ENCODE results near the gene CMTM4. TPM values are rescaled to one million over a fixed set of nuclear protein-coding genes. Genes with fewer than 3 reads are reported as not detected.

The CMTM4 gene
- total and polyA plus RNA-seq, 12 donors: 4.5 to 14.6 (median 11.7) TPM

DNA sequence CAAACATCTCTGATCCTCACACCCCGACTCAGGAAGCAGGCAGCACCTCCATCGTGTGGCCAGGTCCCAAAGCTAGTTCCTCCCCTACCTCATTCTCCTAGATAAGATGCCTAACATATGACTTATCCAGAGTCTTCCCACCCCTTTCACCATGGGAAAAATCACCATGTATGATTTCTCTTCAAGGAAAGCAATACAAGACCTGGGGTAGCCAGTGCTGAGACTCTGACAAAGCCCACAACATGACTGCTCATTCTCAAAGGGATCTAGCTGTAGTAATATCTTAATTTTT is 45.1 kb downstream of the CMTM4 start:
- intact Hi-C loops (cut with DNase I): loop anchor here in 1 of 10 donors (5.0 kb wide), 1 partner anchor 46 kb away; the partner anchor contains the start of gene CMTM4
- Histone ChIP-seq H3K27me3 (no peaks in the 10 kb centered on the region), H3K27ac (no peak overlapping the region), H3K4me3 (peak overlapping the region in 4 of 10 donors; percentile 16 to 23 (median 20)), H3K9me3 (no peaks in the 10 kb centered on the region), H3K4me1 (peaks cover 0 to 43% (median 4%) of the 10 kb centered on the region in 9 donors), H3K36me3 (no peaks in the 10 kb centered on the region)
- no peak for ATAC-seq
- 37 to 50% methylated on average over 2 of the region's 2 CpGs for WGBS, 2 donors
- TF ChIP-seq, protein P1, sequence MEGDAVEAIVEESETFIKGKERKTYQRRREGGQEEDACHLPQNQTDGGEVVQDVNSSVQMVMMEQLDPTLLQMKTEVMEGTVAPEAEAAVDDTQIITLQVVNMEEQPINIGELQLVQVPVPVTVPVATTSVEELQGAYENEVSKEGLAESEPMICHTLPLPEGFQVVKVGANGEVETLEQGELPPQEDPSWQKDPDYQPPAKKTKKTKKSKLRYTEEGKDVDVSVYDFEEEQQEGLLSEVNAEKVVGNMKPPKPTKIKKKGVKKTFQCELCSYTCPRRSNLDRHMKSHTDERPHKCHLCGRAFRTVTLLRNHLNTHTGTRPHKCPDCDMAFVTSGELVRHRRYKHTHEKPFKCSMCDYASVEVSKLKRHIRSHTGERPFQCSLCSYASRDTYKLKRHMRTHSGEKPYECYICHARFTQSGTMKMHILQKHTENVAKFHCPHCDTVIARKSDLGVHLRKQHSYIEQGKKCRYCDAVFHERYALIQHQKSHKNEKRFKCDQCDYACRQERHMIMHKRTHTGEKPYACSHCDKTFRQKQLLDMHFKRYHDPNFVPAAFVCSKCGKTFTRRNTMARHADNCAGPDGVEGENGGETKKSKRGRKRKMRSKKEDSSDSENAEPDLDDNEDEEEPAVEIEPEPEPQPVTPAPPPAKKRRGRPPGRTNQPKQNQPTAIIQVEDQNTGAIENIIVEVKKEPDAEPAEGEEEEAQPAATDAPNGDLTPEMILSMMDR (IDR thresholded peaks at IDR 0.05): no peak
- DNase-seq: no peak

DNA sequence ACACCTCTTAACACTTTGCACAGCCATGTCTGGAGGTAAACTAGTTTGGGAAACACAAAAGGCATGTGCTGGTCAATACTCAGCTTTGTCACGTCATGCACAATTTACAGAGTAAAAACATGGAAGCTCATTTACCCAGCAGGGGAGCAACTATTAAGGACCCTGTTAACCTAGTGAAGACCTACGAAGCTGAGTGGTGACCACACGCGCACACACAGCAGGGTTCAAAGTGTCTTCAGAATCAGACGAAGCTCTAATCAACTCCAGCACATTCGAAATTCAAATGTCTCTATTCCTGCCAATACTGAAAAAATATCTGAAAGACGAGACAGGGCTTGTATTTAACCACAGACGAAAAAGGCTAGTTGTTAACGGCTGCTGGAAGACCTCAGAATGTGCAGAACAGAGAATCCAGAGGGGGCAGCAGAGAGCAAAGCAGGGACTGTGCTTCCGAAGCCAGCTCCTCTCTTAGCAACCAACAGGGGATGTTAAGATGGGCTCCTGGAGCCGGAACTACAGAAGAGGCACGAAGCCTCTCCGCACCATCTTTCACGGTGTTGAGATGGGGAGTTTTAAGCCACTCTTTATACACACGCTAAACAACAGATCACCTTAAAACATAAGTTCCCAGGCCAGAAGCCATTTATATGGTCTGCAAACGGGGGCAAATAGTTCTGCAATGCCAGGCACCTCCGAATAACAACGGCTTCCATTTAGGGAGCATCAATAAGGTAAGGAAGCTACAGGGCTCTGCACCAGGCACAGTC is 45.7 kb downstream of the CMTM4 start:
- Histone ChIP-seq H3K4me1 (peaks cover 0 to 43% (median 4%) of the 10 kb centered on the region in 9 donors), H3K27me3 (no peaks in the 10 kb centered on the region), H3K4me3 (peak overlapping the region in 4 of 10 donors; percentile 16 to 23 (median 20)), H3K36me3 (no peaks in the 10 kb centered on the region), H3K9me3 (no peaks in the 10 kb centered on the region), H3K27ac (no peak overlapping the region)
- DNase-seq (peak; percentile 40 to 85), ATAC-seq (peak; percentile 82 to 94 (median 92))
- 24 to 26% methylated on average over 18 of the region's 18 CpGs for WGBS, 2 donors
- TF ChIP-seq, protein P1 (IDR thresholded peaks at IDR 0.05): peak; percentile 84 to 95 (median 94)
- intact Hi-C loops (cut with DNase I): loop anchor here in 1 of 10 donors (5.0 kb wide), 1 partner anchor 46 kb away; the partner anchor contains the start of gene CMTM4

DNA sequence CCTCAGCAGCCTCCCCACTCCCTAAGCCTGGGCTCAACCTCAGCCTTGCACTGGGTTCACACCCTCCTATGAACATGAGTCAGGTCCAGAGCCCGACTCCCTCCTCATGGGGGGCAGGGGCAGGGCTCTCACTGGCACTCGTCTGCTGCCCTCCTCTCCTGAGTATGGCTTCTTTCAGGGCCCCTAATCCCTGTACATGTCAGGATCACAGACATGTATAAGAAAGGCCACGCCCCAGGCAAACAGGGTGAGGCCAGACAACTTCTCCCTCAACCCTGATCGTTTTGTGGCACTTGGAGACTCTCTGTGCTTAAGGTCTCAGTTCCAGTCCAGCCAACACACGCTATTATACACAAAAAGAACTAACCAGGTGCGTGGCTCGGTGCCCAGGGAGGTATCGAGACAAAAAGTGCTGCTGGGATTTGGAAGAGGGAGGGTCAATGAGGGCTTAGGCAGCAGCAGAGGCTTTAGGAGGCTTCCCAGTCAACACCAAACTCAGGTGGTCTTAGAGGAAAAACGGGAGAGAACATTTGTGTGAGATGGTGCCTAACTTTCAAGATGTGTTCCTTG is 46.8 kb downstream of the CMTM4 start:
- Histone ChIP-seq H3K36me3 (no peaks in the 10 kb centered on the region), H3K4me3 (no peak overlapping the region), H3K4me1 (peaks cover 0 to 43% (median 4%) of the 10 kb centered on the region in 9 donors), H3K27me3 (no peaks in the 10 kb centered on the region), H3K27ac (no peak overlapping the region), H3K9me3 (no peaks in the 10 kb centered on the region)
- TF ChIP-seq, protein P1 (IDR thresholded peaks at IDR 0.05): no peak
- intact Hi-C loops (cut with DNase I): loop anchor here in 1 of 10 donors (5.0 kb wide), 1 partner anchor 48 kb away; the partner anchor contains the start of gene CMTM4
- 93 to 94% methylated on average over 9 of the region's 9 CpGs for WGBS, 2 donors
- ATAC-seq: no peak
- no peak for DNase-seq

DNA sequence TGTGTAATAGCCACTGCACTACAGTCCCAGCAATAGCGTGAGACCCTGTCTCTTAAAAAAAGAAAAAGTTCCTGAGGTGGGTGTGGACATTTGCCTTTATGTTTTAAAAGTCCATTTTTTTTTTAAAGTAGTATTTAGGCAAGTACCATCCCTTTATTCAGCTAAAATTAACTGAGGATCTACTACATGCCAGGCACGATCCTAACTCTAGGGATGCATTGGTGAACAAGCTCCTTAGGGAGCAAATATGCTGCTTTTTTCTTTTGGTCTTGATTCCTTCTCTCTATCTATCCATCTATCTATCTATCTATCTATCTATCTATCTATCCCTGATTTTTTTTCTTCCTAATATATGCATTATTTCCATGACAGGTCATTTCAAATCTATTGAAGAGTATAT is 47.4 kb downstream of the CMTM4 start:
- peaks cover 0 to 38% (median 4%) of the 10 kb centered on the region in 9 donors for H3K4me1 ChIP-seq
- H3K27ac ChIP-seq: no peak overlapping the region
- TF ChIP-seq, protein P1 (IDR thresholded peaks at IDR 0.05): no peak
- DNase-seq: no peak
- H3K27me3 ChIP-seq: no peaks in the 10 kb centered on the region
- no peak overlapping the region for H3K4me3 ChIP-seq
- no peaks in the 10 kb centered on the region for H3K9me3 ChIP-seq
- intact Hi-C loops (cut with DNase I): no loop called here
- H3K36me3 ChIP-seq: no peaks in the 10 kb centered on the region
- 92 to 95% methylated on average over 2 of the region's 2 CpGs for WGBS, 2 donors
- no peak for ATAC-seq

All from heart right ventricle (tissue), 16 donors.